Inferior parietal cortex (tissue), 1 donor: ENCODE data around the gene EXOC3L1.

Experiments
- DNase-seq: peaks from one replicate; pipeline ENCODE4 v3.0.0-alpha.2; 2016; ENCODE audit errors: extremely low spot score

EXOC3L1 gene

GRCh38 chr16:67199011-67199807 is 9.3 kb upstream of the EXOC3L1 start, which contains the start of gene ELMO3:
Gene ELMO3, plus strand, starts transcription at chr16:67199131. Its CDS starts 196 bp downstream, at chr16:67199327.
- no peak for DNase-seq

GRCh38 chr16:67198238-67198734 is 8.3 kb upstream of the EXOC3L1 start:
- DNase-seq: no peak

- DNase-seq: no peak
Observed at GRCh38 chr16:67197704-67198103, 7.8 kb upstream of the EXOC3L1 start.

GRCh38 chr16:67196881-67197280 is 6.9 kb upstream of the EXOC3L1 start:
- DNase-seq: no peak

- no peak for DNase-seq
Observed at GRCh38 chr16:67195676-67196075, 5.7 kb upstream of the EXOC3L1 start.

GRCh38 chr16:67194260-67194659 is 4.3 kb upstream of the EXOC3L1 start:
- no peak for DNase-seq

GRCh38 chr16:67193536-67193935 is 3.6 kb upstream of the EXOC3L1 start:
- no peak for DNase-seq

- DNase-seq: no peak
Observed at GRCh38 chr16:67192781-67193361, 2.9 kb upstream of the EXOC3L1 start.

GRCh38 chr16:67191995-67192681 is 2.2 kb upstream of the EXOC3L1 start, which contains the start of gene E2F4:
Gene E2F4, plus strand, starts transcription at chr16:67192155. Its CDS starts 73 bp downstream, at chr16:67192228.
- DNase-seq: peak; percentile 96

GRCh38 chr16:67191411-67191994 is 1.6 kb upstream of the EXOC3L1 start:
- no peak for DNase-seq

- DNase-seq: no peak
Observed at GRCh38 chr16:67190448-67191399, 788 bp upstream of the EXOC3L1 start.

GRCh38 chr16:67188798-67189197 is 1.1 kb downstream of the EXOC3L1 start:
- DNase-seq: no peak

GRCh38 chr16:67188323-67188722 is 1.6 kb downstream of the EXOC3L1 start:
- no peak for DNase-seq

GRCh38 chr16:67187175-67187890 is 2.6 kb downstream of the EXOC3L1 start:
- DNase-seq: no peak

- DNase-seq: no peak
Observed at GRCh38 chr16:67186550-67186950, 3.4 kb downstream of the EXOC3L1 start.

- DNase-seq: no peak
Observed at GRCh38 chr16:67185651-67186134, 4.2 kb downstream of the EXOC3L1 start.

- peak; percentile 80 for DNase-seq
Observed at GRCh38 chr16:67184995-67185650, 4.8 kb downstream of the EXOC3L1 start.

- DNase-seq: no peak
Observed at GRCh38 chr16:67184453-67184994, 5.4 kb downstream of the EXOC3L1 start.
